IMR-90 (cell line): ENCODE results near the gene GRIK3. TPM values are rescaled to one million over a fixed set of nuclear protein-coding genes. Genes with fewer than 3 reads are reported as not detected.

Source experiments
- ATAC-seq: fragments of 200-7000 bp; cut with Tn5 transposase; 2 replicates; pipeline ENCODE4 v1.9.1; 2020; ENCODE audit warnings: low read depth, mild to moderate bottlenecking, moderate library complexity
- BruUV-seq: library from RNA; stranded (reverse); fragments of 400-500 nt; replicated peaks from 2 replicates; lab custom pipeline; 2021; lab: Mats Ljungman, UMichigan
- CTCF ChIA-PET: fragments of 300-600 bp; formaldehyde crosslinking; extraction: SDS; loops from one replicate; lab custom pipeline; 2021; ENCODE audit warnings: antibody characterized with exemption; lab: Yijun Ruan, JAX
- POLR2A ChIA-PET: fragments of 300-600 bp; sonication (Branson Sonifier 250); formaldehyde crosslinking; loops from one replicate; lab custom pipeline; 2022; ENCODE audit warnings: antibody characterized with exemption; ENCODE audit not compliant: unreplicated experiment; lab: Charles Lee
- DNase-seq: peaks from one replicate; pipeline ENCODE4 v3.0.0; 2013
- H2AFZ ChIP-seq: replicated peaks from 2 replicates; pipeline ENCODE3; 2013; ENCODE audit warnings: low read length, mild to moderate bottlenecking; ENCODE audit not compliant: poor library complexity
- H2AK5ac ChIP-seq: 2 replicates; pipeline ENCODE4 v1.6.1; 2013; ENCODE audit warnings: low read depth, low read length, inconsistent platforms
- H2AK9ac ChIP-seq: replicated peaks from 2 replicates; pipeline ENCODE3; 2013; ENCODE audit warnings: mild to moderate bottlenecking, low read depth, low read length, moderate library complexity; ENCODE audit not compliant: poor library complexity
- H2BK120ac ChIP-seq: 2 replicates; pipeline ENCODE4 v1.6.1; 2013; ENCODE audit warnings: low read depth, low read length, inconsistent platforms
- H2BK15ac ChIP-seq: 3 replicates; pipeline ENCODE4 v1.6.1; 2013; ENCODE audit warnings: low read depth, low read length, inconsistent platforms
- H2BK20ac ChIP-seq: 2 replicates; pipeline ENCODE4 v1.6.1; 2013; ENCODE audit warnings: low read depth, mild to moderate bottlenecking, inconsistent platforms, low read length, moderate library complexity
- H2BK5ac ChIP-seq: 2 replicates; pipeline ENCODE4 v1.6.1; 2013; ENCODE audit warnings: mild to moderate bottlenecking, low read depth, low read length, inconsistent platforms; ENCODE audit not compliant: poor library complexity, severe bottlenecking
- H3K14ac ChIP-seq: replicated peaks from 2 replicates; pipeline ENCODE4 v1.6.1; 2013; ENCODE audit warnings: low read depth, low read length, inconsistent platforms
- H3K18ac ChIP-seq: 2 replicates; pipeline ENCODE4 v1.6.1; 2013; ENCODE audit warnings: low read depth, low read length, control low read depth
- H3K23ac ChIP-seq: 2 replicates; pipeline ENCODE4 v1.6.1; 2013; ENCODE audit warnings: low read depth, low read length, inconsistent platforms
- H3K27ac ChIP-seq: 2 replicates; pipeline ENCODE4 v1.5.1; 2013; ENCODE audit warnings: mild to moderate bottlenecking, control low read depth, low read length; ENCODE audit not compliant: insufficient read depth
- H3K27me3 ChIP-seq: 2 replicates; pipeline ENCODE4 v1.6.1; 2013; ENCODE audit warnings: low read length; ENCODE audit not compliant: control insufficient read depth, insufficient read depth
- H3K36me3 ChIP-seq: 2 replicates; pipeline ENCODE4 v1.6.1; 2013; ENCODE audit warnings: low read length, mixed read lengths; ENCODE audit not compliant: control insufficient read depth, insufficient read depth
- H3K4ac ChIP-seq: 2 replicates; pipeline ENCODE4 v1.6.1; 2013; ENCODE audit warnings: low read depth, low read length, inconsistent platforms
- H3K4me1 ChIP-seq: 2 replicates; pipeline ENCODE4 v1.6.1; 2013; ENCODE audit warnings: low read length, mixed read lengths; ENCODE audit not compliant: control insufficient read depth, insufficient read depth
- H3K4me2 ChIP-seq: 2 replicates; pipeline ENCODE4 v1.6.1; 2013; ENCODE audit warnings: low read depth, mild to moderate bottlenecking, control low read depth, low read length, moderate library complexity
- H3K4me3 ChIP-seq: 2 replicates; pipeline ENCODE4 v1.5.1; 2013; ENCODE audit warnings: low read depth, mild to moderate bottlenecking, control low read depth, low read length, moderate library complexity; ENCODE audit not compliant: insufficient read depth
- H3K56ac ChIP-seq: 2 replicates; pipeline ENCODE4 v1.6.1; 2013; ENCODE audit warnings: low read length, inconsistent platforms; ENCODE audit not compliant: insufficient read depth; ENCODE audit errors: extremely low read depth
- H3K79me1 ChIP-seq, 2 experiments: 2 replicates each; pipeline ENCODE4 v1.6.1; 2013; ENCODE audit warnings: low read length in 2 of 2, inconsistent platforms in 1 of 2, low read depth in 1 of 2
- H3K9ac ChIP-seq: 2 replicates; pipeline ENCODE4 v1.6.1; 2013; ENCODE audit warnings: low read depth, low read length, control low read depth
- H3K9me1 ChIP-seq: 2 replicates; pipeline ENCODE4 v1.6.1; 2013; ENCODE audit warnings: low read length, inconsistent platforms; ENCODE audit not compliant: insufficient read depth
- H3K9me3 ChIP-seq: 2 replicates; pipeline ENCODE4 v1.6.1; 2013; ENCODE audit warnings: low read length; ENCODE audit not compliant: control insufficient read depth, insufficient read depth
- H4K20me1 ChIP-seq: 2 replicates; pipeline ENCODE4 v1.6.1; 2013; ENCODE audit warnings: low read length, inconsistent platforms; ENCODE audit not compliant: insufficient read depth
- H4K5ac ChIP-seq: 2 replicates; pipeline ENCODE4 v1.6.1; 2013; ENCODE audit warnings: mild to moderate bottlenecking, low read depth, low read length, control low read depth
- H4K8ac ChIP-seq, 2 experiments: 2 replicates each; pipeline ENCODE4 v1.6.1; 2013; ENCODE audit warnings: low read depth in 2 of 2, low read length in 2 of 2, control low read depth in 1 of 2, inconsistent platforms in 1 of 2
- H4K91ac ChIP-seq: 2 replicates; pipeline ENCODE4 v1.6.1; 2013; ENCODE audit warnings: low read depth, low read length, inconsistent platforms; ENCODE audit not compliant: insufficient read depth
- RFX5 ChIP-seq: IDR thresholded peaks from 2 replicates; pipeline ENCODE4 v1.8.0; 2012; ENCODE audit warnings: low read depth, mild to moderate bottlenecking, low read length, moderate library complexity
- WGBS, 2 experiments: methylation state at CpG; one replicate each; pipeline versions ENCODE4 v1.1.5 to v1.1.7; 2013; ENCODE audit warnings: missing lambda C conversion rate in 2 of 2; ENCODE audit not compliant: insufficient read length in 1 of 2; ENCODE audit errors: extremely low coverage in 2 of 2; 5-methylcytosine and 5-hydroxymethylcytosine counted together
- dilution Hi-C: fragments of 300-500 bp; cut with HindIII; formaldehyde crosslinking; loops from one replicate; pipeline ENCODE4 v1.14.3; 2018; ENCODE audit warnings: low sequenced_read_pairs; ENCODE audit not compliant: unreplicated experiment
- in situ Hi-C: fragments of 300-500 bp; cut with MboI; formaldehyde crosslinking; loops from 3 replicates; pipeline ENCODE4 v1.14.3; 2019; ENCODE audit warnings: low sequenced_read_pairs, inconsistent platforms, mixed read lengths
- intact Hi-C: fragments of 100-400 bp; cut with micrococcal nuclease; formaldehyde crosslinking; loops from 2 replicates; pipeline ENCODE4 v1.10.0; 2022
- polyA plus RNA-seq, 3 experiments: library from polyadenylated mRNA; depleted of rRNA; stranded (reverse); fragments of >200 nt; gene quantifications; 2 replicates each; pipeline ENCODE4 v1.2.3, GENCODE V29; 2012; ENCODE audit warnings: low replicate concordance in 1 of 3
- total RNA-seq: library from RNA; depleted of rRNA; stranded (reverse); fragments of >200 nt; gene quantifications from 2 replicates; pipeline ENCODE4 v1.2.3, GENCODE V29; 2012

GRIK3 gene
- total and polyA plus RNA-seq, 2 of the 4 experiments (the other 2 are of a cell fraction) = not detected

DNA sequence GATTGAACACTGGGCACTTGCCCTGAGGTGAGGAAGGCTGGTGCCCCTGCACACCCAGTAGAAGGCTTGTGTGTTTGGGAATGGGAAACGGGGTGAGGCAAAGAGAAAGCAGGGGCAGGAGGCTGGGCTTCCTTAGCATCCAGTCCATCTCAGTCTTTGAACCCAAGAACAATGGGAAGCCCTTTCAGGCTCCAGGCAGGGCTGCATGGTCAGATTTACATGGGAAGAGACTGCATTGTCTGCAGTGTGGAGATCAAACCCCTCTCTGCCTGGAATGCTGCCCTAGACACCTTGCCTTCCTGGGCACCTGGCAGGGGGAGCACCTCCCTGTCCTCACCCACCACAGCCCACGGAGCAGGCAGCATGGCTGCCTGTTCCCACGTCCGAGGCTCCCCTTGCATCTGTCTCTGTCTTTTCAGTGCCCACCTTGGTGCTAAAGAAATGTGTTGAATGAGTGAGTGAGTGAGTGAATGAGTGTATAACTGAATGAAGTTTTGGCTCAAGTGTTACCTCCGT, 268.5 kb downstream of the GRIK3 start:
- dilution Hi-C loops = no loop called here
- DNase-seq (no peak), ATAC-seq (no peak)
- H3K79me1 ChIP-seq = no peaks in the 10 kb centered on the region
- H2BK15ac ChIP-seq = no peak overlapping the region
- no peak for TF ChIP-seq RFX5
- no peak overlapping the region for H4K91ac ChIP-seq
- no peak overlapping the region for H3K9ac ChIP-seq
- H4K8ac ChIP-seq = no peak overlapping the region
- intact Hi-C loops = no loop called here
- no peak overlapping the region for H3K4me2 ChIP-seq
- peaks cover 2% of the 10 kb centered on the region; the same call in 1 of the 2 replicates for H3K27me3 ChIP-seq
- H4K5ac ChIP-seq = no peak overlapping the region
- no peaks in the 10 kb centered on the region for H3K9me3 ChIP-seq
- no peak overlapping the region for H2AK9ac ChIP-seq
- no peak overlapping the region for H2BK20ac ChIP-seq
- H3K27ac ChIP-seq = no peak overlapping the region
- ChIA-PET POLR2A (no interaction called here), CTCF (no interaction called here)
- H3K56ac ChIP-seq = no peak overlapping the region
- no TSS peak for BruUV-seq
- H2BK120ac ChIP-seq = no peak overlapping the region
- H3K36me3 ChIP-seq = no peaks in the 10 kb centered on the region
- no peak overlapping the region for H2BK5ac ChIP-seq
- no peak overlapping the region for H3K14ac ChIP-seq
- no peak overlapping the region for H3K4me3 ChIP-seq
- H3K23ac ChIP-seq = no peak overlapping the region
- no peak overlapping the region for H2AFZ ChIP-seq
- no peak overlapping the region for H3K18ac ChIP-seq
- no peaks in the 10 kb centered on the region for H4K20me1 ChIP-seq
- H3K4me1 ChIP-seq = no peaks in the 10 kb centered on the region
- no peaks in the 10 kb centered on the region for H3K9me1 ChIP-seq
- H3K4ac ChIP-seq = no peak overlapping the region
- no CpG with 5 or more reads among the region's 5 CpGs for WGBS, 2 experiments
- in situ Hi-C loops = no loop called here
- no peak overlapping the region for H2AK5ac ChIP-seq
